Forelimb muscle (tissue), 1 donor: ENCODE measurements around the gene EHMT2. TPM values are rescaled to one million over a fixed set of nuclear protein-coding genes. Genes with fewer than 3 reads are reported as not detected.

Experiments
- DNase-seq: peaks from one replicate; pipeline ENCODE4 v3.0.0-alpha.2; 2013; ENCODE audit warnings: low read depth
- polyA plus RNA-seq: library from polyadenylated mRNA; unstranded; fragments of 120-200 nt; gene quantifications from one replicate; pipeline ENCODE4 v1.2.1, GENCODE V29; 2013; ENCODE audit not compliant: insufficient read length

EHMT2 gene
- polyA plus RNA-seq, 1 donor: 29.3 TPM

DNA sequence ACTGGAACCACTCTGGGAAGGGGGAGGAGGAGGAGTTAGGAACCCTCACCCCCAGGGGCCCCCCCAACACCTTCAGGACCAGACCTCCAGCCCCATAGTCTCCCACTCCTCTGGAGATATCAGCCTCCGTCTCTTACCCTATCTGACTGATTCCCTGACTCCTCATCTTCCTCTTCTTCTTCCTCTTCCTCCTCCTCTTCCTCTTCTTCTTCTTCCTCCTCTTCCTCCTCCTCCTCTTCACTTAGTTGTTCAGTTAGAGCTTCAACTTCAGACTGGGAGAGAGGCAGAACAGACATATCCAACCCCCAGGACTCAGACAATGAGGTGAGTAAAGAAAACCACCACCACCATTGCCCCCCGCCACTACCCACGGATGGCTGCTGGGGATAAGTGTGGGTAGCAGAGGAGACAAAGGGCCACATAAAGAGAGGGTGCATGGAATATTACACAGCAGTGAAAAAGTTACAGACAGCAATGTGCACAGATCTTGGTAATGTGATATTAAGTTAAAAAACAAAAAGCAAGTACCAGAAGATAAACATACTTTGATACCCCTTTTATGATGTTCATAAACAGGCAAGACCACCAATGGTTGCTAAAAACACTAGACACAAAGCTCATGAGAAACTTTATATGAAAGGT lies 8.0 kb downstream of the EHMT2 start:
- no peak for DNase-seq

DNA sequence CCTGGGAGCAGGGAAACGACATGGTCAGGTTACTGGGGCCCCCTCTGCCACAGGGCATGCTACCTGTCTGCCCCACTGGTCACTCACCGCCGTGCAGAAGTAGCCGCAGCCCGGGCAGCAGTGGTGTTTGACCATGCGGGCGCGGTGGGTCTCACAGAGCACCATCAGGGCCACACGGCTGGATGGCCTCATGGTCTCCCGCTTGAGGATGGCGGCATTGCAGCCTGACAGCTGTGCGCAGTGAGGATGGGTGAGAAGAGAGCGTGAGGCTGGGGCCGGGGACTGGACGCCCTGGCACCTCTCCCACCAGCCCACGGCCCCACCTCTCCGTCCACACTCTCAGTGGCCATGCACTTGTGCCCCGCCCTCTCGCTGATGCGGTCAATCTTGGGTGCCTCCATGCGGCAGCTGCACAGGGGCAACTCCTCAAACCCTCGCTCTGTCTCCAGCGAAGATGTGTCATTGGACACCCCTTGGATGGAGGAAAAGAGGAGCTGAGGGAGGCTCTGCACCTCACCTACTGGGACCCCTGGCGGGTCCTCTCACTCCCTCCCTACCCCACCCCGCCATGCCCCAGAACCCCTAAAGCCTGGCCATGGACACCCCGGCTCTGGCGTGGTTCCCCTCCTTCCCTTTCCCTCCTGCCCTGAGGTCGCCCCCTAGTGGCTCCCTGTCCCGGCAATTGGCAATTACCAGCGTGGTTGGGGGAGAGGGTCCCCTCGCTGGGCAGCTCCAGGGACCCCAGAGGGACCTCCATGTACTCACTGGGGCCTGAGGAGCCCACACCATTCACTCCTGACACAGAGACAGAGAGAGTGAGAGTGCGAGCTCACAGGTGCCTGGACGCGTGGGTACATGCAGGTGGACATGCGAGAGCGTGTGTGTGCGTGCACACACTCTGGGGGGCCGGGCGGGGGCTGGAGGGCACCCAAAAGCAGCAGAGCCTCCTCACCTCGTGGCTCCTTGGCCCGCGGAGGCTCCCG lies 8.9 kb downstream of the EHMT2 start:
- no peak for DNase-seq

DNA sequence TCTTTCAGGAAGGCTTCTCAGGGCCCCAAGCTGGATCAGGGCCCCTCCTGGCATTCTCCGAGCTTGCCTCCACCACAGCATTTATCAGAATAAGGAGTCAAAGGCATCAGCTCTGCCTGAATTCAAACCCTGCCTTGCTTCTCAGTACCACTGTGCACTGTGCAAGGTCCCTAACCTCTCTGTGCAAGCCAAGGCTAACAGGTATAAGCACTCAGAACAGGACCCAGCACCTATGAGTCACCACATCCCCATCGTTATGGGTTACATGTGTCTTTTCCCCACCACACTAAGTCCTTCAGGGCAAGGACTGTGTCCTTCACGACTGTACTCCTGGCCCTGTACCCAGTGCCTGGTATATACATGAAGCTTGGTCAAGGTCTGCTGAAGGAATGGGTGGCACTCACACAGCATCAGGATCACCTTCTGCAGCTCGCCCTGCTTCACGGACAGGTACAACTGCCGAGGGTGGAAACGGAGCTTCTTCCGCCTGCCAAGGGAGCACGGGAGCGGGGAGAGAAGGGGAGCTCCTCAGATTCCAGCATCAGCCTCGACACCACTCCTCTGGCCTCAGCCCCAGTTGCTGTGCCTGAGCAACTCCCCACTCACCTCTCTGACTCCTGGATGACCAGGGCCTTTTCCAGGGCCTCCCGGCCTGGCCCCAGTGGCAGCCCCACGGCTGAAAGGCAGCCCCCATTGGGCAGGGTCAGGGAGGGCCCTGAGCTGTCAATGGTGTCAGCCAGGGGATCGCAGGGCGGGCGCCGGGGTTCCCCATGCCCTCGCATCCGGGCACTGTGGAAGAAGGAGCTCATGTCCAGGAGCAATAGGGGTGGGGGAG lies 10.1 kb downstream of the EHMT2 start:
- no peak for DNase-seq

DNA sequence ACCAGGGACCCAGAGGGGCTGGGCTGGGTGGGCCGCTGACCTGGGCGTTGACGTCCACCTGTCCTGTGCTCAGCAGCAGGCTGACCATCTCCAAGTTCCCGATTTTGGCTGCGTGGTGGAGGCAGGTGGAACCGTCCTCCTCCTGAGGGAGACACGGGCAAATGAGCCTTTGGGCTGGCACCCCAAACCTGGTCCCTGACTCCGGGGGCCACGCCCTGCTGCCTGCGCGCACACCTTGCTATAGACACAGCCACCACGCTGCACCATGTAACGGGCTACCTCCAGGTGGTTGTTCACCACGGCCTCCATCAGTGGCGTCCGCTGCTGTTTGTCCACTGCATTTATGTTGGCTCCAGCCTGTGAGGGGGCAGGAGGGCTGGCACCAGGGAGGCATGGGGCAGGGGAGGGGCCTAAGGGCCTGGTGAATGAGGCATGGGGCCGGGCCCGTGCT lies 10.9 kb downstream of the EHMT2 start:
- DNase-seq: no peak

DNA sequence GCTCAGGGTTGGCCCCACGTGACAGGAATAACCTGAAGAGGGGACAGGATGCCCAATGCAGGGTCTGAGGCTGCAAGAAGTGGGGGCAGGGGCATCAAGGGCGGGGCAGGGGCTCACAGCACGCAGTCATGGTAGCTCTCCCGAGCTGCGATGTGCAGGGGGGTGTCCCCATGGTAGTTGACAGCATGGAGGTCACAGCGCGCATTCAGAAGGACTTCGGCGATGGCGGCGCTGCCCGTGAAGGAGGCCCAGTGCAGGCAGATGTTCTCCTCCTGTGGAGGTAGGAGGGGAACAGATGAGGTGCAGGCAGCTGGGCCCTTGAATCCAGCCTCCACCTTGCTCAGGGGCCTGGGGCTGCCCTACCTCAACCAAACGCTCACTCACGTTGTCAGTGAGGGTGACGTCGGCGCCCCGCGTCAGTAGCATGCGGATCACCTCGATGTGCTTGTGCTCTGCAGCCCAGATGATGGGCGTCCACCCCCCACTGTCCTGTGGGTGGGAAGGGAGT lies 12.9 kb downstream of the EHMT2 start:
- DNase-seq: no peak

DNA sequence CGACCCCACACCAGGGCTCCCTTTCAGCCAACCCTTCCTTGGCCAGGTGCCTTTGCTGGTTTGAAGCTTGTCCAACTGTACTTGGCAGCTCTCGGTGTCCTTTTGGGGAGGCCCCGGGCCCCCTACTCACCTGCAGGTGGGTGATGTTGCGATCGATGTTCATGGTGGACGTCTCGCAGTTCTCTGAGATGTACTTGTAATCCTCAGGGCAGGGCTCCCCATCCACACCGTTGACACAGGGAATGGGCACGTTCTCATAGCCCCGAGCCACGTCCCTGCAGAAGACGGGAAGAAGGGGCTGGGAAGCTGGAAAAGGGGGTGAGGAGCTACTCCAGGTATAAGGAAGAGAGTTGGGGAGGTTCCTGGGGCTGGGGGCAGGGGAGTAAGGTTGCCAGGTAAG lies 13.8 kb downstream of the EHMT2 start:
- DNase-seq: no peak

DNA sequence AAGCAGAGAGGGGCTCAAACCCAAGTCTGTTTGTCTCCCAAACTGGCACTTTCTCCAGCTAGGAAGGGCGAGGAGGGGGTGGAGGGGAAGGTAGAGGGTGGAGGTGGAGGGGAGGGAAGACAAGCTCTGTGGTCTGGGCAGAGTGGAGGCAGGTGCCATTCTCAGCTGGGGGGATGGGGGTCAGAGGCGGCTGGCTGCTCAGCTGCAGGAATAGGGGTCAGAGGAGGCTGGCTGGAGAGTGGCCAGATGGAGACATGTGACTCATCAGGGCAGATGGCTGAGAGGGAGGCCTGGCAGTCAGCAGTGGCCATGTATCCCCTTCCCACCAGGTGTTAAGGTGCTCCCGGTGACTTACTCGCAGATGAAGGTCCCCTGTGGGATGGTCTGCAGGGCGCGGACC lies 15.2 kb downstream of the EHMT2 start:
- no peak for DNase-seq

DNA sequence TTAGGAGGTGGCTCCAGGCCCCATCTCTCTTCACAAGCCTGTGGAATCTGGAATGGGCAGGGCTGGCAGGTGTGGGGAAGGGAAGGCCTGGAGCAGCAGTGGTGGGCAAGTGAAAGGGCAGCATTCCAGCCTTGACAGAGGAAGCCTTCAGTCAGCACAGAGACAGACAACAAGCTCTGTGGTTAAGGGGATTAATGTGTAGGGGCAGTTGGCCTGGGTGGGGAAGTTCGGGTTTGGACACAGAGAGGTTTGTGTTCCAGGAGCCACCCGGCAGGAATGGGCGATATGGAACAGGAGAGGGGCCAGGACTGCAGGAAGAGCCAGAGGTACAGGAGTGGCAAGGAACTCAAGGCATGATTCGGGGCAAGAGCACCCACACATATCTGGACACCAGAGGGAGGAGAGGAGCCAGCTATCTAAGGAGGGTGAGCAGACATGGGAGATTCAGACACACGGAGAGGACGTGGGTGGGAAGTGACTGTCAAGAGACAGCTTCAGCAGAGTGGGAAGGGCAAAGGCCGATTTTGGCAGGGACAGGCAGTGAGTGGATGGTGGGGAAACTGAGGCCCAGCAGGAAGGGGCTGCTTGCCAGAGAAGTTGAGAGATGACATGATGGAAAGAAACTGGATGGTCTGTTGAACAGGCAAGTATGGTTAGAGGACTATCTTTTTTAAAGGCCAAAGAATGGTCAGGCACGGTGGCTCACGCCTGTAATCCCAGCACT lies 16.2 kb downstream of the EHMT2 start:
- no peak for DNase-seq

DNA sequence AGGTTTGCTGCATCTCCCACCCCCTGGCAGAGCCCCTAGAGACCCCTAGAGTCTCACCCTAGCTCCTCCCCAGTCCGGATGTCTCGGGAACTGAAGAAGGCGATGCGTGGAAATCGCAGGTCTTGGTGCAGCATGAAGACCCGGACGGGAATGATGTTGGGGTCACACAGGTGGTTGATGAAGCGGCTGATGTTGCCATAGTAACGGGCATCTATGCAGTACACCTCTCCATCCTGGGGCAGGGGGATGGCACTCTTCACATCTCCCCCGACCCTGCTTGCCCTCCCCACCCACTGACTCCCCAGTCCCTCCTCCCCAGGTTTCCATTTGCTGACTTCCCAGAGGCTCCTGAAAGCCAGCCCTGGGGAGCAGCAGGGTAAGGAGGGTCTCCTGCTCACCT lies 16.9 kb downstream of the EHMT2 start:
- no peak for DNase-seq

DNA sequence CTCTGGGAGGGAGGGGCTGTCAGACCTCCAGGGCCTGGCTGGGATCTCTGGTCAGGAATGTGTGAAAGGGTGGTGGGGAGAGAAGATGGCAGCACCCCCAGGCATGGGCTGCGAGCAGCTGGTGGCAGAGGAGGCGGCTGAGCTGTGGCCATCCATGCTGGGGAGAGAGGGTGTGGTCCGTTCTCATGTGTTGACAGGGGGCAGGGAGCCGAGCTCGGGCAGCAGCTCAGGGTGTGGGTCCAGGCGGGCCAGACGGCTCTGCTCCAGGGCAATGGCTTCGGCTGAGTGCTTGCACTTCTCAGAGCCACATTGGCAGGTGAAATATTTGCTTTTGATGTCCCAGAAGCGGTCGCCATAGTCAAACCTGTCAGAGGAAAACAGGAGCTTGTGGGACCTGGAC lies 17.6 kb downstream of the EHMT2 start:
- DNase-seq: no peak

DNA sequence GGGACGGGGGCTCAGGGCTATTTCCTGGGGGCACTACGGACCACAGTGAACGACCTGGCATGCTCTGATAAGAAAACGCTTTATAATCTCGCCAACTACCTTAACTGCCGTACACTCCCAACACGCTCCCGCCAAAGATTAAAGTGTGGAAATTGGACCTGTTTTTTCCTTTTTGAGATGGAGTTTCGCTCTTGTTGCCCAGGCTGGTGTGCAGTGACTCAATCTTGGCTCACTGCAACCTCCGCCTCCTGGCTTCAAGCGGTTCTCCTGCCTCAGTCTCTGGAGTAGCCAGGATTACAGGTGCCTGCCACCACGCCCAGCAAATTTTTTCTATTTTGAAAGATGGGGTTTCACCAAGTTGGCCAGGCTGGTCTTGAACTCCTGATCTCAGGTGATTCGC lies 18.4 kb downstream of the EHMT2 start:
- no peak for DNase-seq

DNA sequence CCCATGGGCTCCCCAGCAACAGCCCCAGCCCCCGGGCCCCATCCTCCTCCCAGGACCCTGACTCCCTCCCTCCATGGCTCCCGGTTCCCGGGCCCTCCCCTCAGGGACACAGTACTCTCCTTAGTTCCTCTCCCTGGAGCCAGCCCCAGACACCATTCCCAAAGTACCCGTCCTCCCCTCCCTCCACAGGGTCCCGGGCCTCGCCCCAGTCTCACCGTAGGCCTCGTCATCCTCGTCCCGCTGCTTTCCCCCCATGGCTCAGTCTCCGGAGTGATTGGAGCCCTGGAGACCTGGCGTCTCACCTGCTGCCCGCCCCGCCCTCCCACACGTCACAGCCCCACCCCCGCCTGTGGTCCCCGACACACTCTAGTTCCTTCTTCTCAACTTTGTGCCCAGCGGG lies 18.8 kb downstream of the EHMT2 start, which contains the start of gene SLC44A4:
Gene SLC44A4, minus strand, starts transcription at position 272 of the 400 bp plus-strand sequence. Its CDS starts 17 bp downstream, at position 255.
- no peak for DNase-seq

DNA sequence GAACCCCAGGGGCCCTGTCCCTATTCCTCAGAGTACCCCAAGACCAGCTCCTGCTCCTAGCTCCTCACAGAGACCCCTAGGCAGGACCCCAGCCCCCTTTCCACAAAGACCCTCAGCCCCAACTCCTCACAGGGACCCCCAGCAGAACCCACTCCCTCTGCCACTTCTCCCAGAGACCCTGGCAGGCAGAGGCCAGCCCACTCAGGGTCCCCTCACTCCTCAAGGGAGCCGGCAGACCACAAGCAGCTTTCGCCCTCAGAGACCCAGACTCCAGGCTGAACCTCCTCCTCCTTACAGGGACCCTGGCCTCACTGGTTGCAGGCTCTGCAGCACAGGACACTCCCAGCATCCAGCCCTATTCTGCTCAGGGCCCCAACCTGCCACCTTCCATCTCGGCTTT lies 19.3 kb downstream of the EHMT2 start:
- DNase-seq: no peak

DNA sequence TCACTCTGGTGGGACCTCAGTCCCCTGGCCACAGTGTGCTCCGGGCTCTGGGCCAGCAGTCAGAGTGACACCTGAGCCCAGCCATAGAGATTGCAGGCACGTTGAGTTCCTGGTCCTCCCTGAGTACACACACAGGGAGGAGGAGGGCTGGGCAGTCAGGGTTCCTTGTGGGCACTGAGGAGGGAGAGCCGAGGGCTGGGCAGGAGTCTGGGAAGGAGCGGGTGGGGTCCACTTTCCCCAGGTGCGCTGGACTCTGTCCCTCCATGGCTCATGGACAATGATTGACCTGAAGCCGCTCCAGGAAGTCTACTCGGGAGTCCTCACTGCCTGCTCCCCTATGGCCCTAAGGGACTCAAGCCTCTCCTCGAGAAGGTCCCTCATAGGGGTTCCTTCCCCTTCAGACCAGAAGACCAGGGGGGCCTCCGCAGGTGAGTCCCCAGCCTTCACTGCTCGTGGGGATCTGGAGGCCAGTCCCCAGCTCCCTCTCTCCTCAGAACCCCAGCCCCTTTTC lies 19.8 kb downstream of the EHMT2 start:
- DNase-seq: no peak

DNA sequence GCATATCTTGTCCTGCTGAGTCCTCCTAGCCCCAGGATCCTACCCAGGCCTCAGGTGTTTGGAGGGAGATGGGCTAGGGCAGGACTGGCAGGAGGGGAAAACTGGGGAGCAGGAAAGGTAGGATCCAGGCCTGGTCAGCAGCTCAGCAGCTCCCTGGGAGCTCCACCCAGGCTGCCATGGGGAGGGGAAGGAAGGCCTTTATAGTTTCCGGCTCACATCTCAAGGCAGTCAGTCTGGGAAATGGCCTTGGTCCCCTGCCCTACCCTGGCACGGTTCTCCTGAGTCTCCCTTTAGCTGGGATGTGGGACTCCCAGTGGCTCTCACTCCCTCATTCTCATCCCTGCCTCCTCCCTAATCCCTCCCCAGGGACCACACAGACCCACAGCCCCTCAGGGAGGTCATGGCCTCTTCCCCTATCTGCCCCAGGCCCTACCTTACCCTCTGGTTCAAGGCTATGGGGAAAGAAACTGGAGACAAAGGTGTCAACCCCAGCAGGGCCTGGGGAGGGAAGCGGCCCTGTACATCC lies 20.3 kb downstream of the EHMT2 start:
- DNase-seq: no peak

DNA sequence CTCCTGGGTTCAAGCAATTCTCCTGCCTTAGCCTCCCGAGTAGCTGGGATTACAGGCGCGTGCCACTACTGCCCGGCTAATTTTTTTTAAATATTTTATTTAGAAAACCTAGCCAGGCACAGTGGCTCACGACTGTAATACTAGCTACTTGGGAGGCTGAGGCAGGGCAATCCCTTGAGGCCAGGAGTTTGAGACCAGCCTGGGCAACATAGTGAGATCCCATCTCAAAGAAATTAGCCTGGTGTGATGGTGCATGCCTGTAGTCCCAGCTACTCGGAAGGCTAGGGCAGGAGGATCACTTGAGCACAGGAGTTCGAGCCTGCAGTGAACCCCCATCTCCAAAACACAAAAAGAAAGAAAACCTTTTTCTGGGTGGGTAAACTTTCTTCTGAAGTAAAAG lies 21.1 kb downstream of the EHMT2 start:
- DNase-seq: no peak

DNA sequence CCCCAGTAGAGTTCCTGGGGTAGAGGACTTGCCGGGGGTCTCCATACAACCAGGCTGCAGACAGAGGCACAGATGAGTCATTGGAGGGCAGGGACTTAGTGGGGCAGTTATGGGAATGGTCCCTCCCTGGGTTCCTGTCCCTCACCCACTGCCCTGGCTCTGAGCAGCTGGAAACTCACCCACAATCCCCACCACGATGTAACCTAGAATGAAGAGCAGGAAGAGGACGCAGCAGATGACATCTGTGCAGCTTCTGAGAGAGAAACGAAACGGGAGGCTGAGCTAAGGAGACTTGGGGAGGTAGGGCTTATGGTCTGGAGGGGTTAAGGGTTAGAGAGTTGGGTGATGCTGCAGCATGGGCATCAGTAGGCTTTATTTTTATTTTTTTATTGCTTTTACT lies 21.6 kb downstream of the EHMT2 start:
- no peak for DNase-seq

DNA sequence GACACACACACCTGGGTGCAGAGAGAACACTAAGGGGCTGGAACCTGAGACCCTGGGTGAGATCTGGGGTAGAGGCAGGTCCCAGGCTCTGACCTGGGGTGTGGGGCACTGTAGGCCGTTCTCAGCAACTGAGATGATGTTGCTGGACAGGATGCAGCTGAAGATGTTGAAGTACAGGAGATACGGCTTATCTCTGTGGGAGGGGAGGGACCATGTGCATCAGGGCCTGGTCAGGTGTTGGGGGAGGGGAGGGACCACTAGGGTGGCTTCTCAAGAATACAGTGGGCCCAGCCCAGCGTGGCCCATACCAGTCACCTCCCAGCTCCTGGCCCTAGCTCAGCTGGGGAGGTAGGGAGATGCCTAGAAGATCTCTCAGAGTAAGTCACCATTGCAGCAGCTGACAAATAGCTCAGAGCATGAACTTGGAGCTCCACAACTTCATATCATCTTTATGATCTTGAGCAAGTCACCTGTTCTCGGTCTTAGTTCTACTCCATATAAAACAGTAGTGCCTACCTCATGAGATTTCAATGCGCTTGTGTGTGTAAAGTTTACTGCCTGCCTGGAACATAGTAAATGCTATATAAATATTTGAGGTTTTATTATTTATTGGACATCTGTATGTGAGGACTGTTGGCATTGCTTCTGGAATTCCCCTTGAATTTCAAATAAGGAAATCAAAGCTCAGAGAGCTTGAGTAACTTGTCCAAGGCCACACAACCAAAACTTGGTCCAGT lies 22.5 kb downstream of the EHMT2 start:
- DNase-seq: no peak

DNA sequence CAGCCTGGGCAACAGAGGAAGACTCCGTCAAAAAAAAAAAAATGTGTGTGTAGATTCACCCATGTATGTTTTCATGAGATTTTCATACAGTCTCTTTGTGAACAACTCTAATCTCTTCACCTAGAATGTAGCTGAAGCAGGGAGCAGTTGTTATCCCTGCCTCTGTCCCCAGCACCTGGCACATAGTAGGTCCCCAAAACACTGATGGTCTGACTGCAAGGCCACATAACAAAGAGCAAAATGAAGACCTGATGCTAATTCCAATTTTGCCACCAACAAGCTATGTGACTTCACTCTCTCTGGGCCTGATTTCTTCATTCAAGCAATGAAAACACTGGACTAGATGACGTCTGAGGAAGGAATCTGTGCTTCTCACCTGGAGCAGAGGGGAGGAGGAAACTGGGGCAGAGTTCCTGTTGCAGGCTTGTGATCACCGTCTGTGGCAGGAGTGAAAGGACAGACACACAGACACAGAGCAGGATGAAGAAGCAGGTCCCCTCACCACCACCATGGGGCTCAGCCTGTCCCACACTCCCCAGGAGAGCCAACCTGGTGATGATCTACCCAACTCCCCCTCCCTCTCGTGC lies 23.3 kb downstream of the EHMT2 start:
- no peak for DNase-seq
